PFSK-1 (cell line): Measurements from ENCODE around the gene BRAT1.

ENCODE experiments used
- FOXP2 ChIP-seq: optimal IDR thresholded peaks from 2 replicates; pipeline ENCODE3; 2011; ENCODE audit warnings: borderline replicate concordance, control low read depth, inconsistent platforms; ENCODE audit not compliant: insufficient read depth; ENCODE audit errors: extremely low read length, extremely low read depth
- POLR2AphosphoS5 ChIP-seq: IDR thresholded peaks from 2 replicates; pipeline ENCODE4 v1.6.1; 2012; ENCODE audit warnings: low read depth, mild to moderate bottlenecking, control low read depth, low read length, moderate library complexity
- SIN3A ChIP-seq: IDR thresholded peaks from 2 replicates; pipeline ENCODE4 v1.6.1; 2012; ENCODE audit warnings: mild to moderate bottlenecking, low read length, moderate library complexity, borderline replicate concordance; ENCODE audit not compliant: insufficient read depth
- TAF1 ChIP-seq: IDR thresholded peaks from 2 replicates; pipeline ENCODE4 v1.6.1; 2012; ENCODE audit warnings: low read length, control low read depth, borderline replicate concordance; ENCODE audit not compliant: insufficient read depth
- TF ChIP-seq, protein P1 (sequence below), 2 experiments: IDR thresholded peaks; 2 replicates each; pipeline versions ENCODE4 v1.6.1 to v1.8.0; 2011 to 2012; ENCODE audit warnings: low read depth in 2 of 2, low read length in 2 of 2, control low read depth in 1 of 2, inconsistent platforms in 1 of 2, mild to moderate bottlenecking in 1 of 2, moderate library complexity in 1 of 2; ENCODE audit not compliant: insufficient read depth in 1 of 2

BRAT1 gene

DNA sequence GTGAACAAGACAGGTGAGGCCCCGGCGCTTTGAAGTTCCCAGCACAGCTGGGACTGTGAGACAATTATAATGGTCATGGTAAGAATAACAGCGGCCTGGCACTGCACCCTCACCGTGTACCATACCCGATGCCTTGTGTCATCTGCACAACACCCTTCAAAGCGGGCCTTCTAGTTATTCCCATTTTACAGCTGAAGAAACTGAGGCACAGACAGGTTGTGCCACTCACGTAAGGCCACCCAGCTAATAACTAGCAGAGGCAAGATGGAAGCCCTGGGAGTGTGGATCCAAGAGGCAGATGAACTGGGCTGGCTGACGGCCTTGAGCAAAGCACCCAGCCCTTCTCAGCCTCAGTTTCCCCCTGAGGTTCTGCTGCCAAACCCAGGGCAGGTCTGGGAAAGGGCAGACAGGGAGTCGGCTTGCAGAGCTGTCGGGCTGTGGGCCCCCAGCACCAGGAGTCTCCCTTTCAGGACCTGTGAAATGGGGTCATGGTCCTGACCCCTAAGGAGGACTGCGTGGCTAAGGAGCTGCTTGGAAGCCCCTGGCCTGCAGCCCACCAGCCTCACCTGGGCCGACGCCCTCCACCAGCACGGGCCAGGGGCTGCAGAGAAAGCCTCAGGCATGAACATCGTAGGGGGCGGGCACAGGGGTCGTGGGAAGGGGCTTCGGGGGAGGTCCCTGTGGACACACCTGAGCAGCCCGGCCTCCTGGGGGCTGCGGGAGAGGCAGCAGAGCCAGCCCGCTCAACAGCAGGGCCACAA lies 51.0 kb downstream of the BRAT1 start:
- TF ChIP-seq POLR2AphosphoS5 = no peak
- no peak for TF ChIP-seq FOXP2
- no peak for TF ChIP-seq SIN3A
- no peak for TF ChIP-seq TAF1
- TF ChIP-seq, protein P1, sequence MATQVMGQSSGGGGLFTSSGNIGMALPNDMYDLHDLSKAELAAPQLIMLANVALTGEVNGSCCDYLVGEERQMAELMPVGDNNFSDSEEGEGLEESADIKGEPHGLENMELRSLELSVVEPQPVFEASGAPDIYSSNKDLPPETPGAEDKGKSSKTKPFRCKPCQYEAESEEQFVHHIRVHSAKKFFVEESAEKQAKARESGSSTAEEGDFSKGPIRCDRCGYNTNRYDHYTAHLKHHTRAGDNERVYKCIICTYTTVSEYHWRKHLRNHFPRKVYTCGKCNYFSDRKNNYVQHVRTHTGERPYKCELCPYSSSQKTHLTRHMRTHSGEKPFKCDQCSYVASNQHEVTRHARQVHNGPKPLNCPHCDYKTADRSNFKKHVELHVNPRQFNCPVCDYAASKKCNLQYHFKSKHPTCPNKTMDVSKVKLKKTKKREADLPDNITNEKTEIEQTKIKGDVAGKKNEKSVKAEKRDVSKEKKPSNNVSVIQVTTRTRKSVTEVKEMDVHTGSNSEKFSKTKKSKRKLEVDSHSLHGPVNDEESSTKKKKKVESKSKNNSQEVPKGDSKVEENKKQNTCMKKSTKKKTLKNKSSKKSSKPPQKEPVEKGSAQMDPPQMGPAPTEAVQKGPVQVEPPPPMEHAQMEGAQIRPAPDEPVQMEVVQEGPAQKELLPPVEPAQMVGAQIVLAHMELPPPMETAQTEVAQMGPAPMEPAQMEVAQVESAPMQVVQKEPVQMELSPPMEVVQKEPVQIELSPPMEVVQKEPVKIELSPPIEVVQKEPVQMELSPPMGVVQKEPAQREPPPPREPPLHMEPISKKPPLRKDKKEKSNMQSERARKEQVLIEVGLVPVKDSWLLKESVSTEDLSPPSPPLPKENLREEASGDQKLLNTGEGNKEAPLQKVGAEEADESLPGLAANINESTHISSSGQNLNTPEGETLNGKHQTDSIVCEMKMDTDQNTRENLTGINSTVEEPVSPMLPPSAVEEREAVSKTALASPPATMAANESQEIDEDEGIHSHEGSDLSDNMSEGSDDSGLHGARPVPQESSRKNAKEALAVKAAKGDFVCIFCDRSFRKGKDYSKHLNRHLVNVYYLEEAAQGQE (IDR thresholded peaks at IDR 0.05; ENCODE audit: insufficient read depth in 1 of 2, low read depth in 2 of 2, low read length in 2 of 2) = no peak

- TF ChIP-seq POLR2AphosphoS5 (no peak), FOXP2 (no peak)
- TF ChIP-seq, protein P1 (IDR thresholded peaks at IDR 0.05; ENCODE audit: insufficient read depth in 1 of 2, low read depth in 2 of 2, low read length in 2 of 2) = no peak
Observed at GRCh38 chr7:2503056-2503941, 52.0 kb downstream of the BRAT1 start.

- TF ChIP-seq, protein P1 (IDR thresholded peaks at IDR 0.05; ENCODE audit: insufficient read depth in 1 of 2, low read depth in 2 of 2, low read length in 2 of 2) = no peak
- TF ChIP-seq TAF1 (no peak), FOXP2 (no peak), POLR2AphosphoS5 (no peak), SIN3A (no peak)
Observed at GRCh38 chr7:2502647-2502966, 52.7 kb downstream of the BRAT1 start.

DNA sequence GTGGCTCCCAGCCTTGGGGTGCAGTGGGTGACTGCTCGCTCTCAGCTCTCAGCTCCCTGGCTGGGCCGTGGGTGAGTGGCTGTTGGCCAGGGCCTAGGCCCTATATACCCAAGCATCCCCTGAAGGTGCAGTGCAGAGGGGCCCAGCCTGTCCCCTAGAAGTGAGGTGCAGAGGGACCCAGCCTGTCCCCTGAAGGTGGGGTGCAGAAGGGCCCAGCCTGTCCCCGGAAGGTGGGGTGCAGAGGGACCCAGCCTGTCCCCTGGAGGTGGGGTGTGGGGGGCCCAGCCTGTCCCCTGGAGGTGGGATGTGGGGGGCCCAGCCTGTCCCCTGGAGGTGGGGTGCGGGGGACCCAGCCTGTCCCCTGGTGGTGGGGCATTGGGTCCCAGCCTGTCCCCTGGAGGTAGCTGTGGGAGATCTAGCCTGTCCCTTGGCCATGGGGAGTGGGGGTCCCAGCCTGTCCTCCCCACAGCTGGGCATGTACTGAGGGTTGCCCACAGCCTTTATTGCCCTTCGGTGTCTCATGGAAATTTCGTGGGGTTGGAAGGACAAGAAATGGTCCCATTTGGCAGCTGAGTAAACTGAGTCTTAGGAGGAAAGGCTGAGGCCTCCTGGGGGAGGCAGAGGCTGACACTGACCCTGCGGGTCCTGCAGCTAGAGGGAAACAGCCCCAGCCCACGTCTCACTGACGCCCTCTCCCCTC lies 53.2 kb downstream of the BRAT1 start:
- TF ChIP-seq TAF1 (no peak), SIN3A (no peak), POLR2AphosphoS5 (no peak), FOXP2 (no peak)
- TF ChIP-seq, protein P1 (IDR thresholded peaks at IDR 0.05; ENCODE audit: insufficient read depth in 1 of 2, low read depth in 2 of 2, low read length in 2 of 2) = no peak
